Fibroblast of skin of left quadriceps (primary cell): Measurements from ENCODE around the gene TBC1D9B.
"Not testable (repeated sequence)": the region's sequence is repeated elsewhere in the genome, so short reads cannot be mapped to it uniquely, and the experiment has no call there.

ENCODE experiments used
- DNase-seq, 2 experiments: peaks; one replicate each; pipeline ENCODE4 v3.0.0-alpha.2; 2013; ENCODE audit warnings: low read depth in 2 of 2

TBC1D9B gene

DNA sequence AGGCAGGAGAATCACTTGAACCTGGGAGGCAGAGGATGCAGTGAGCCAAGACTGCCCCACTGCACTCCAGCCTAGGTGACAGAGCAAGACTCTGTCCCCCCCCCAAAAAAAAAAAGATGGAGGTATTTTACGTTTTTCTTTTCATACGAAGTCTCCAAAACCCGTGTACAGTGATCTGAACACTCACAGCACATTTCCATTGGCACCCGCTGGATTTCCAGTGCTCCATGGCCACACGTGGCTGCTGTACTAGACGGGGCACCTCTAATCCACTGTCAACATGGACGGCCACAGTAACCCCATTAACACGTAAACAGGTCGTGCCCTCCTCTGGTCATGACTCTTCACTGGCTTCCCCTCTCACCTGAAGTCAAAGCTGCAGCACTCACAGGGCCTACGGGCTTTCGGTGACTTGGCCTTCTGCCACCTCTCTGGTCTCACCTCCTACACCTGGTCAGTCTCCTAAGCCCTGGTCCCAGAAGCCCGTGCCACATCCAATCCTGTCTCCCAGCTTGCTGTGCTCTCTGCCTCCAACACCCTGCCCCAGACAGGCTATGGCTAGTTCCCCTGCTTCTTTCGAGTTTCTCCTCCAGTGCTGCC lies 22.1 kb downstream of the TBC1D9B start:
- DNase-seq, result no peak

DNA sequence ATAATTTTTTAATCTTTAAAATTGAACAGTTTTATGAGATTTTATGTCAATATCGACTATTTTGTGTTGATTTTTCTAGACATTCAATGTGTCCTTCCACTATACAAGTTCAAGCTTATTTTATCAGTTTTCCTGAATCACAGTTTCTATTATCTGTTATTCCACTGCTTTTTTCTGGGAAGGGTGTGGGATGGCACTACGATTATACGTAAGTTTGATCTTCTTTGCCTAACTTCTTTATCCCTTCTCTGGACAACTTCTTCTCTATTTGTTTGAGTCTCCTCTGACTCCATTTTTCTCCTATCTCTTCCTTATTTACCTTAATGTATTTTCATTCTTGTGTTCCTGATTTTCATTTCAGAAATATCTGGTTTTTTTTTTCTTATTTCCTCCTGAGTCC lies 24.5 kb downstream of the TBC1D9B start:
- no peak for DNase-seq

DNA sequence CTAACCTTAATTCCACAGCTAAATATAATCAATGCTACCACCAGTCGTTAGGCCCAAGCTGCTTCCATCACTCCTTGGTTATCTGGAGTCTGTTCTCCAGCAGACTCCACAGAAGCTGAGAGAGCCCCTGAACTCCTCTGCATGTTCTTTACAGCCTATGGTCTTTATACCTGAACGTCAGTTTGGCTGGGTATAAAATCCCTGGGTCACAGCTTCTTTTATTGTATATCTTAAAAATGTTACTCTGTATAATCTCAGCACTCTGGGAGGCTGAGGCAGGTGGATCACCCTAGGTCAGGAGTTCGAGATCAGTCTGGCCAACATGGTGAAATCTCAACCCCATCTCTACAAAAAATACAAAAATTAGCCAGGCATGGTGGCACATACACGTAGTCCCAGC lies 25.4 kb downstream of the TBC1D9B start:
- no peak for DNase-seq

DNA sequence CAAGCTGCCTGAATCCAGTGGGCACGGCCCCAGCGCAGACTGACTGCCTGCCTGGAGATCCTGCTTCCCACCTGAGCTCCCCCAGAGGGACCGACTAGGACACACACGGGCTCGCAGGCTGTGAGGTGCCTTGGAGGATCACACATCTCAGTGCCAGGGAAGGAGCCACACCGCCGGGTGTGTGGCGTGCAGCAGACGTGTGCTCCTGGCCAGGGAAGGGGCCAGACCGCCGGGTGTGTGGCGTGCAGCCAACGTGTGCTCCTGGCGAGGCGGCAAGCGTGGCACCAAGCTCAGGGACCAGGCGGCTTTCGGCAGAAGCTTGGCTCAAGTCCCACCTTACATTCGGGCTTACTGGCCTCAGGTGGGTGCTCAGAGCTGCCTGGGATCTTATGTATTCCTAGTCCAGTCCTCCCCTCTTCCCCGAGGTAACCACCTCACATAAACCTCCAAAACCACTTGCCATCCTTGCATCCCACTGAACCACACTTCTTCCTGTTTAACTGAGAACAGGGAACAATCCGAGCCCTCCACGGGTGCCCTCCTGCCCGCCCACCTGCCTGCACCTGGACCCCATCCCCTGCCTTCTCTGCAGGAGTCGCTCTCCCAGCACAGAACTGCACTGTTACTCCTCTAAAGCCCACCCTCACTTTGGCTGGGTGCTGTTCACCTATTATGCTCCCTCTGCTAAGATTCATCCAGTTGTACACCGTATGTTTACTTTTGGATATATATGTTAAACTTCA lies 26.7 kb downstream of the TBC1D9B start:
- no peak for DNase-seq

DNA sequence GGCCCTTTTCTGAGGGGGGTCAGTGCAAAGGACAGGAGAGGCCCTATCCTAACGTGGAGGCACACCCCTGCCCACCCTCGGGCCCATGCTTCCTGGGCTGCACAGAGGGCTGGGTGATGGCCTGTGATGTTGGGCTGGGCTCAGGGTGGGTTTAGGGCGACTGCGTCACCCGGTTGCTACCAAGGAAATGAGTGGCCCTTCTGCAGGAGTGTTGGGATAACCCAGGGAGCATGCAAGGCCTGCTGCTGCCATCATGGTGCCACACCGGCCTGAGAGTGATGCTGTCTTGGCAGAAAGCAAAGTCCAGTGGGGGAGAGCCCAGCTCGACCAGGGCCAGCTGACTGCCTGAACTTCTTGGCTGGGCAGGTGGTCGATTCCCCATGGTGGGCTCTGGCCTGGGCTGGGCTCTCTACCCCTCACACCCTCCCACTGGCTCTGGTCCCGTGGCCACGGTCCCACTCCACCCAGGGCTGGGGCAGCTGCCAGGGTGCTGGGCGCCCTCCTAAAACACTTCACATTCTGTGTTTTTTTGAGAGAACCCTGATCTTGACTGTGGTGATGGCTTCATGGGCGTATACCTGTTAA lies 27.5 kb downstream of the TBC1D9B start:
- DNase-seq, result no peak

DNA sequence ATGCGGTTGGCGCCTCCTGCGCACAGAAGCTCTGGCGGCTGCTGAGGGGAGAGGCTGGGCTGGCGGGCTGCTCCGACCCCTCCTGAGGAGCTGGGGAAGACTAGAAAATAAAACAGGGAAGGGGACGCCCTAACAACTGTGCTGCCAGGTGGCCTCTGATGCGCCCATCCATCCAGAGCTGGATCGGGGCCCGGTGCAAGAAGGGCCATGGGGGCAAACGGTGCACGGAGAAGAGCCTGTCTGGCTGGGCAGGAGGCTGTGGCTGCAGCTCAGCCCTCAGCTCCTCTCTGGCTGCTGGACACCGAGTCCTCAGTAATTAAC lies 28.0 kb downstream of the TBC1D9B start:
- no peak for DNase-seq

DNA sequence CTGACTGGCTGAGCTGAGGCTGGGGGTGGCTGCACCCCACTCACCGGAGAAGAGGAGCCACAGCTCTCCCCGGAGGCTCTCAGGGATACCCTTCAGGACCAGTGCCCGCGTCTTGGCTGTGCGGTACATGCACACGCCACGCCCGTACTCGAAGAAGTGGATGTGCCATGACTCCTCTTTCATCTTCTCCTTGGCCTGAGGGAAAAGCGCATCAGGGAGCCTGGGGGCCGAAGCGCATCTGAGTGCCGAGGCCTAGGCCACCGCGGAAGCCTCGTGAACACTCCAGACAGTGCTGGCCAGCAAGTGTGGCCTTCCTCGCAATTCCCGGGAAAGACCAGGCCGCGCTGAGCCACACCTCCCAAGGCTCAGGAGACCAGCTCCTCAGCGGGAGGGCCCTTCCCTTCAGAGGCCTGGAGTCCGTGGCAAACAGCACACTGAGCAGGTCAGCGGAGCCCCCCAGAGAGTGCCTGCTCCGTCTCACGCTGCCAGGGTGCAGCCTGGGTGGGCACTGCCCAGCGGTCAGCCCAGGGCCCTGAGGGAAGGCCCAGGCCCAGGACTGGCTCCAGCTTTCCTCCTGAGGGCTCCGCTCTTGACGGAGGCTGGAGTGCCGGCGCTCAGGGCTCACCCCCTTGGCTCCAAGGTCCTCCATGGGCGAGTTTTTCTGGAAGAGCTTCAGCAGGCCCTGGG lies 28.6 kb downstream of the TBC1D9B start:
- no peak for DNase-seq

DNA sequence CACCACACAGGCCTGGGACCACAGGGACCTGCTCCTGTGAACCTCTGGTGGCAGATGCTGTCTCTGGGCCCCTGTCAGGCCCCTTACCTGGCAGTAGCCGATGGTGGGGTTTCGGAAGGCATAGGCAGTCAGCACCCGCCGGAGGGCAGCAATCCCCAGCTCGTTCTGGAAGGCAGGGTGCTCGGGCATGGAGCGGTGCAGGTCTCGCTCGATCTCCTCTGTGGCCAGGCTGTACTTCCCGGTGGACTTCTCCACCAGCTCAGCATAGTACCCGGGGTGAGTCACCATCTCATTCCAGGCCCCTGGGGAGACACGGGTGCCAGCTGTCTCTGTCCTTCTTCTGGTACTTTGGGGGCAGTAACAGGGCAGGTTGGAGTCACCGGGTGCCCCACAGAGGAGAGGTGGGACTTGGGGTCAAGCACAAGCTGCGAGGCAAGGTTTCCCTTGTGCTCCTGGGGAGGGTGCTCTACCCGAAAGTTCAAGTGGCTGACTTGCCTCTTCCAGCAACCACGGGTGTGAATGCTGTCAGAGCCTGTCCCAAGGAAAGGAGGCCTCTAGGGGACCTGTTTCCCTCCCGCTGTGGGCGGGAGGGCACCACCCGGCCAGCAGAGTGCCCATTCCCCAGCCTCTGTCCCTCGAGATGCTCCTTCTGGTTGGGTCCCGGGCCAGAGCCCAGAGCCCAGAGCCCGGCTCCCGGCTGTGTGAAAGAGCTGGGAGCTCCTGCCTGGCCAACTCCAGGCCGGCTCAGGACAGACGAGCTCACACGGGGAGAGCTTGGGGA lies 29.3 kb downstream of the TBC1D9B start:
- no peak for DNase-seq

DNA sequence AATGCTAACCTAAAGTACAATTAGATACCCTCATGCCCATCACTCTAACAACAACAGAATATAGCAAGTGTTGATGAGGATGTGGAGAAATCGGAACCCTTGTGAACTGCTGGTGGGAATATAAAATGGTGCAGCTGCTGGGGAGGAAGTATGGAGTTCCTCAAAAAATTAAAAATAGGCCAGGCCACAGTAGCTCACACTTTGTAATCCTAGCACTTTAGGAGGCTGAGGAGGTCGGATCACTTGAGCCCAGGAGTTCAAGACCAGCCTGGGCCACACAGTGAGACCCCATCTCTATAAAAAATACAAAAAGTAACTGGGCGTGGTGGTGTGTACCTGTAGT lies 31.1 kb downstream of the TBC1D9B start:
- no peak for DNase-seq

DNA sequence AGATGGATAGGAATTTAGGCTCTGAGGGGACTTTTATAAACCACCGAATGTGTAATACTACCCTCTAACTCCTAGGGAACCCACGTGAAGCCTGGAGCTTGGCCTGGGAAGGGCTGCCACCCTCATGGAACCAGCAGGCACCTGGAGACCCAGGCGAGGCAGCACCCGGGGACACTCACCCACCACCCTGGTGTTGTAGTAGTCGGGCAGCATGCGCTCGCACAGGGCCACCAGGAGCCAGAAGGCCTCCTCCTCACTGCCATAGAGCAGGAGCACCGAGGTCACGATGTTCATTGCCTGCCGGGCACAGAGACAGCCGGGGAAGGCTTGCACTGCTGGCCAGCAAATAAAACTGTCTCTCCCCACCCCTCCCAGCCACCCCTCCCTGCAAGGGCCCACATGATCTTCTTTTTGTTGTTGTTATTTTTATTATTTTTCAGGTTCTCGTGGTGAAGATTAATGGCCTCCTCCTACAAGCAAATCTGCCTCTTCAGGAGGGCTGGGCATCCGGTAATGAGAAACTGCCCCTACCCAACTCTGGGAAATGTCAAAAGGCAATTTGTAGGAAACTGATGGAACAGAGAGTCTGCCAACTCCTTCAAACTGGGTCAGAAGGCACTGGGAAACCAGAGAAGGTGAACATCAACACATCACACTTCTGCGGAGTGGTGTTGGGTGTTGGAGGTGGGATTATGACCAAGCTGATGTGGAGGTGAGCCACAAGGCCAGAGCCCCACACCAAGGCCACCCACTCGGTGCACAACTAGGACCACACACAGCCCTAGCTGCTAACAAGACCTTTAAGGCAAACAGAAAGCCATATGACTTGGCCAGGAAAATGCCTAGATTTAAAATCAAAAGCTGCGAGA lies 31.7 kb downstream of the TBC1D9B start:
- no peak for DNase-seq

DNA sequence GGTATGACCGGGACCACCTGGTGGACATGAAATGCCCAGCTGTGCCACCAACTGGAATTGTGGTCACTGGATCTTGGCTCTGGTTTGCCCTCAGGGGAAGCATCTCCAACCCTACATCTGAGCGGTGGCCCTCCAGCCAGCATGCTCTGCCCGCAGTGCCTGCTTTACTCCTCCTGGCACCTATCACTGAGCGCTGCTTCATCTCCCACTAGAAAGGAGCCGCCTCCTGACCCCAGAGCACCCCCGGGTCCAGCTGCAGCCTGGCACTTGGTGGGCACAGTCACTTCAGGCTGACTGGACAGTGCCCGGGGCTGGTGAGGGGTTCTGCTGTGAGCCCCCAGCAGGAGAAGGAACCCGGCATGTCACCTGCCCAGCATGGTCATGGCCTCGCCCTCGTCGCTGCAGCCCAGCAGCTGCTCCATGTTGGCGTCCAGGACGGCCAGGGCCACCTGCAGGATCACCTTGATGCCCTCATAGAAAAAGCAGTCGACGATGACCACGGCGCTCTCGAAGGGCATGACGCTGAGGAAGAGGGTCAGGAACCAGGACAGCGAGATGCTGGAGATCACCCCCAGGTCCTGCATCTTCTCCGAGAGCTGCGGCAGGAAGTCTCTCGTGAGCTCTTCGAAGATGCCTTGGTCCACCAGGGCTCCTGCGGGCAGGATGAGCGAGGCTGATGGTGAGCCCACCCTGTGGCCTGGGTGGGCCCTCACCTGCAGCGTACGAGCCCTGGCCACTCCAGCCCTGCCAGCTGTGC lies 33.0 kb downstream of the TBC1D9B start:
- DNase-seq, result no peak

DNA sequence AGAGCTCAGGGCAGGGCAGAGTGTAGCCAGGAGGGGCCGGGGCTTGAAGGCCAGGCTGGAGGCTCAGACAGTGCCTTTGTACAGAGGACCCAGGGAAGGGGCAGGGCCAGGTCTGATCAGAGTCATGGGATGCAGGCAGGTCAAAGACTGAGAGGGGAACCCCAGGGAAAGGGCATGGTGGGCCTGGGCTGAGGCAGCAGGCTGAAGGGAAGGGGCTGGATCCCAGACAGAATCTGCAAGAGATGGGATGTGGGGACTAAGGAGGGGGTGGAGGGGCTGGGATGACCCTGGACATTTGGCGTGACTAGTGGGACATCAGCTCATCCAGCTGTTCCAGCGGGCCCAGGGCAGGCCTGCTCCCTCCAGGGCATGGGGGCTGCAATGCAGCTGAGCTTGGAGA lies 33.6 kb downstream of the TBC1D9B start:
- DNase-seq, result no peak

DNA sequence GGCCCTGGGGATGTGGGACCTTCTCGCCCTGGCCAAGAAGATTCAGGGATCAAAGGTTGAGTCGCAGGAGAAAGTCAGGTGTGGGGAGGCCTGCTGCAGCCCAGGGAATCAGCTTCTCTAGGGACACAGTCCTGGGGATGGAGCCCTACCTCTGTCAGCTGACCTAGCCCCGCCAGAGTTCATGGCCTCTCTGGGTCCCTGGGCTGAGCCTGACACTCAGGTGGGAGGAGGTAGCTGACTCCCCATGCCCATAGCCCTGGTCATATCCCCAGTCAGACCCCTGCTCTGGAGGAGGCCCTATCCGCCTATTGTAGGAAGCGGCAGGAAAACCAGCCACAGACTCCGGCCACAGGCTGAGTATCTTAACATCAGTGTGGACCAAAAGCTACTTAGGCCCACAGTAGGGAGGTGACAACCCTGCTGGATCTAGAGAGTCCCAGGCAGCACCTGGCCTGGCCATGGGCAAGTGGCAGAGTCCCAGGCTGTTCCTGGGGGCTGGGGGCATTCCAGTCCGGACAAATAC lies 34.0 kb downstream of the TBC1D9B start:
- DNase-seq, result no peak

DNA sequence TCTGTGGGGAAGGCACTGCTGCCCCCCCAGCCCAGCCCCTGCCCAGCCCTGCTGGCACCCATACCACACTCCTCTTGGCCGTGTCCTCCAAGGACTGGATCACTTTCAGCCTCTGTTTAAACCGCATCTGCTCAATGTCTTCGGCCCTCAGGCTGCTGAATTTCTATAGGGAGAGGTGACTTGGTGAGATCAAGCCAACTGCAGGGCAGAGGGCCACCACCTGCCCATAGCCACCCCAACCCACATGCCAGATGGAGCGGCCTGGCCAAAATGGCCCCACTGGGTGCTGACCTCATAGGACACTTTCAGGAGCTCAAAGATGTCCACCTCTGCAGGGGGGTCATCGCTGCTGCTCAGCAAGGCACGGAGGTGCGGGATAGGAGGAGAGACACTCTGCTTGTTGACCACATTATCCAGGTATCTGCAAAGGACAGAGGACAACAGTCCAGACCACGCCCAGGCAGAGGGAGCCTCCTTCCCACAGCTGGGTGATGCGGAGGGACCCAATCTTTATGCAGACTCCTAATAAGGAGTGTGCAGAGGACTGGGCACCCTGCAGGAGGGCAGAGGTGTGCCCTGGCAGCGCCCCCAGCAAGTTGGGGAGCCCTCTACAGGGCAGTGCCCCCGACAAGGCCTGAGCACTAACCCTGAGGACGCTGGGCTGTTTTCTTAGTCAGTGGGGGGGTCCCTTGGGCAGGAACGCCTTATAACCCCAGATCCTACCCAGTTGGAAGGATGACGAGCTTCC lies 34.7 kb downstream of the TBC1D9B start:
- DNase-seq, result no peak

DNA sequence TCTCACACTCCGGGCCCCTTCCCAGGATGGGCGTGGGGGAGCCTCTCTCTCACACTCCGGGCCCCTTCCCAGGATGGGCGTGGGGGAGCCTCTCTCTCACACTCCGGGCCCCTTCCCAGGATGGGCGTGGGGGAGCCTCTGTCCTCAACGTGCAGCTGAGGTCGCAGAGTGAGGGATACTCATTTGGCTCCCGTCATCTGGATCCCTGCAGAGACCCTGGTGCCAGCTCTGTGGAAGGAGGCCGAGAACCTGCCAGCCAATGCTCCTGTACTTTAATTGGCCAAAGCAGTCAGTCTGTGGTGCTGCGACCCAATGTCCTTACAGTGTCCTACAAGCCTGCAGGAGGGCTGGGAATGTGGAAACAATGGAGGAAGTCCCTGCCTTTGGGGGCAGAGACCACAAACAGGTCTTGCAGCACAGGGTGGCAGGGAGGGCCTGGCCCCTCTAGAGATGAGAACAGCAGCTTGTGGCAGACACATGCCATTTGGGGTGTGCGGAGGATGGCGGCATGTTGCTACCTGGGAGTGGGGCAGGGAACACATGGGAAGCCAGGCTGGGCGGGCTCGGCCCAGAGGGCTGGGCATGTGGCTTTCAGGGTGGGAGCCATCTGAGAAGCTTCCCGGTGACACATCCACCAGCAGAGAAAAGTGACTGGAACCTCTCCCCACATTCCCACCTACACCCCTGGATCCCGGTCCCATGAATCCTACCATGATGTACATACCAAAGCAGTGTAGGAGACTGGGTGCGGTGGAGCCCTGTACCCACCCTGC lies 35.5 kb downstream of the TBC1D9B start:
- no peak for DNase-seq

DNA sequence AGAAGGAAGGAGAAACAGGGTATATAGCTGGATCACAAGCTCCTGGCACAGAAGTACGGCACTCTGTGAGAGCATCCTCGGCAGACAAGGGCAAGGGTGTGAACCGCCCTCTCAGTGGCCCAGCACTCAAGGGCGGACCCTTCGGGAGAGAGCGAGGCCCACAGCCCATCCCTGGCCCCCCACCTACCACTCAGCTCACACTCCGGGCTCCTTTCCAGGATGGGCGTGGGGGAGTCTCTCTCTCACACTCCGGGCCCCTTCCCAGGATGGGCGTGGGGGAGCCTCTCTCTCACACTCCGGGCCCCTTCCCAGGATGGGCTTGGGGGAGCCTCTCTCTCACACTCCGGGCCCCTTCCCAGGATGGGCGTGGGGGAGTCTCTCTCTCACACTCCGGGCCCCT lies 36.2 kb downstream of the TBC1D9B start:
- DNase-seq, result not testable (repeated sequence)

DNA sequence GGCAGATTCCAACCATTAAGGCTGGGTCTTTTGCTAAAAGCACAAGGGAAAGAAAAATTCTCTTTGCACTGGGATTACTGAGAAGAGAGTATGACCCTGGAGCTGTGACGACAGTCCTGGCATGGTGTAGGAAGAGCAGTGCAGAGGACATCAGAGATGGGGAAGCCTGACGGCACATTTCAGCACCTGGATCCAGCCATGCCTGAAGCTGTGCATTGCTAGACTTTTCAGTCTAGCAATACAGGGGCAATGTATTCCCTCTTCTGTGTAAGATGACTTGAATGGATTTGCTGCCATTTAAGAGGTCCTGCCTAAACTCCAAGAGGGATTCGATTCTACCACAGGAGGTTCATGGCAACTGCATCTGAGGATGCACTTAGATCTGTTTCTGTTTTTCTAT lies 36.7 kb downstream of the TBC1D9B start:
- DNase-seq, result no peak

DNA sequence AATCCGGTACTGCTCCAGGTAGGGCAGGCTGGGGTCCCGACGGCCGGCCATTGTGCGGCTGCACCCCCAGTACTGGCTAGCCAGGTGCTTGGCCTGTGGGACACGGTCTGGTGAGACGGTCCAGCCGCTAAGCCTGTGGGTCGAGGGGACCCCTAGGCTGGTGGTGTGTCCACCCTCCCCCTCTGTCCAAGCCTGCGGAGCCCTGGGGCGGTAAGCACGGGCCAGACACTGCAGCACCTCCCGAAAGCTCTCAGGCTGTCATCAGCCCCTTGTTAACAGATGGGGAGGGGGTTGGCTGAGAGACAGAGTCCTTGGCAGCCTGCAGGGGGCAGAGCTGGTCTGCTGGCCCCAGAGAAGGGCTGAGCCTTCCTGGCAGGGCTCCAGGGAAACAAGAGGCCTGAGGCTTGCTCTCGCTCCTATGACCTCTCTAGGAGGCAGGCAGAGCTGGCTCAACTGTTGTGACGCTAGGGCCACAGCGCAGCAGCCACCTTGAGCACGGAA lies 37.2 kb downstream of the TBC1D9B start:
- no peak for DNase-seq
